Measurements from ENCODE around the gene HIRA. TPM values are rescaled to one million over a fixed set of nuclear protein-coding genes. Genes with fewer than 3 reads are reported as not detected.

Gene HIRA
- total RNA-seq, 2 donors from 2014 or later = 10.6 to 12.9 TPM

DNA sequence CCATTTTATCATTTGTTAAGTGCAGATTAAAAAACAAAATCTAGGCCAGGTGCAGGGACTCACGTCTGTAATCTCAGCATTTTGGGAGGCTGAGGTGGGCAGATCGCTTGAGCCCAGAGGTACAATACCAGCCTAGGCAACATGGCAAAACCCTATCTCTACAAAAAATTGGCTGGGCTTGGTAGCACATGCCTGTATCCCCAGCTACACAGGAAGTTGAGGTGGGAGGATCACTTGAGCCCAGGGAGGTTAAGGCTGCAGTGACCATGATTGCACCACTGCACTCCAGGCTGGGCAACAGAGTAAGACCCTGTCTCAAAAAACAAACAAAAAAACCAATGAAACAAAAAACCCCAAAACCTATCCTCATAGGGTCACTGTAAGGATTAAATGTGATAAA is 32.9 kb downstream of the HIRA start:
- Histone ChIP-seq H3K36me3 (replicated peaks in 1 of 2; ENCODE audit: insufficient read depth in 1 of 2, low read depth in 2 of 2) (peaks cover 0 to 25% of the 10 kb centered on the region in 2 donors), H3K4me1 (no peaks in the 10 kb centered on the region), H3K27ac (no peak overlapping the region), H3K9me3 (no peaks in the 10 kb centered on the region), H3K27me3 (no peaks in the 10 kb centered on the region), H3K4me3 (no peak overlapping the region)
- DNase-seq (no peak), ATAC-seq (no peak)
- 71 to 82% methylated on average over 2 of the region's 2 CpGs for WGBS, 2 donors
- no peak for TF ChIP-seq POLR2A (IDR thresholded peaks at IDR 0.05)
- TF ChIP-seq, protein P1, sequence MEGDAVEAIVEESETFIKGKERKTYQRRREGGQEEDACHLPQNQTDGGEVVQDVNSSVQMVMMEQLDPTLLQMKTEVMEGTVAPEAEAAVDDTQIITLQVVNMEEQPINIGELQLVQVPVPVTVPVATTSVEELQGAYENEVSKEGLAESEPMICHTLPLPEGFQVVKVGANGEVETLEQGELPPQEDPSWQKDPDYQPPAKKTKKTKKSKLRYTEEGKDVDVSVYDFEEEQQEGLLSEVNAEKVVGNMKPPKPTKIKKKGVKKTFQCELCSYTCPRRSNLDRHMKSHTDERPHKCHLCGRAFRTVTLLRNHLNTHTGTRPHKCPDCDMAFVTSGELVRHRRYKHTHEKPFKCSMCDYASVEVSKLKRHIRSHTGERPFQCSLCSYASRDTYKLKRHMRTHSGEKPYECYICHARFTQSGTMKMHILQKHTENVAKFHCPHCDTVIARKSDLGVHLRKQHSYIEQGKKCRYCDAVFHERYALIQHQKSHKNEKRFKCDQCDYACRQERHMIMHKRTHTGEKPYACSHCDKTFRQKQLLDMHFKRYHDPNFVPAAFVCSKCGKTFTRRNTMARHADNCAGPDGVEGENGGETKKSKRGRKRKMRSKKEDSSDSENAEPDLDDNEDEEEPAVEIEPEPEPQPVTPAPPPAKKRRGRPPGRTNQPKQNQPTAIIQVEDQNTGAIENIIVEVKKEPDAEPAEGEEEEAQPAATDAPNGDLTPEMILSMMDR (IDR thresholded peaks at IDR 0.05) = no peak
- intact Hi-C loops (cut with DNase I) = no loop called here

DNA sequence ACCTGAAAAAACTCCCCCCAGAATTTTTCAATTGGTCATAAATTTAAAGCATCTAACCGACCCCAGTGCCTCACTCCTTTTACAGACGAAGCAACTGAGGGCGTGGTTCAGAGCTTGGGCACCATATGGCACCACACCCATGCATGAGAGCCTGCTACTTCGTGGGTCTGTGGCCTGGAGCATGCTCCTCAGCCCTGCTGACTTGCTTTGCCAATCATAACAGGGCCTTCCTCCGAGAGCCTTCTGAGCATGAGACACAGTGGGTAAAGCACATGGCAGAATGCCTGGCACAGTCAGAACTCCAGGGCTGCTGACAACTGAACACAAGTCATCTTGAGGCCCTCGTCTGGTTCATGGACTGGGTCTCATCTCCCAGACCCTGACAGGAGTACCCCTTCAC is 33.3 kb downstream of the HIRA start:
- 76 to 87% methylated on average over 6 of the region's 6 CpGs for WGBS, 2 donors
- ATAC-seq = no peak

DNA sequence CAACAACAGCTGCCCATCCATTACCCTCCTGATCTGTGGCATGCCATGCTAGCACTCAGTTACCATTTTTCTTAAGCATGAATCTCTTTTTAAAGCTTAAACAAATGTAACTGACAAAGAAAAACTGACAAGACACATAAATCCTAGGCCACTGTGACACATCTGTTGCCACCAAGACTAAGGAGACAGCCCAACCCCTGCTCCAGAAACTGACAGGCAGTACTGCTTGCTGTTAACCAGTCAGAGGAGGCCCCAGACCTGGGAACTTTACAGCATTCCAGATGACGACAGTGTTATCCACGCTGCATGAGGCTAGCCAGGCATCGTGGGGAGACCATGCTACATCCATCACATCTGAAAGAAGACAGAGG is 33.8 kb downstream of the HIRA start:
- 98 to 100% methylated on average over 2 to 3 of the region's 3 CpGs for WGBS, 2 donors
- Histone ChIP-seq H3K27ac (no peak overlapping the region), H3K36me3 (replicated peaks in 1 of 2; ENCODE audit: insufficient read depth in 1 of 2, low read depth in 2 of 2) (peaks cover 0 to 27% of the 10 kb centered on the region in 2 donors), H3K27me3 (no peaks in the 10 kb centered on the region), H3K9me3 (no peaks in the 10 kb centered on the region), H3K4me3 (no peak overlapping the region), H3K4me1 (no peaks in the 10 kb centered on the region)
- TF ChIP-seq POLR2A (IDR thresholded peaks at IDR 0.05) = no peak
- TF ChIP-seq, protein P1 (IDR thresholded peaks at IDR 0.05) = no peak
- DNase-seq (no peak), ATAC-seq (no peak)
- intact Hi-C loops (cut with DNase I) = no loop called here

More for the DNA sequence above, 33.3 kb downstream of the HIRA start:
- H3K9me3 ChIP-seq = no peaks in the 10 kb centered on the region
- no peaks in the 10 kb centered on the region for H3K4me1 ChIP-seq
- H3K27me3 ChIP-seq = no peaks in the 10 kb centered on the region
- intact Hi-C loops (cut with DNase I) = no loop called here
- DNase-seq = no peak
- H3K4me3 ChIP-seq = no peak overlapping the region
- TF ChIP-seq, protein P1 (IDR thresholded peaks at IDR 0.05) = no peak
- no peak for TF ChIP-seq POLR2A (IDR thresholded peaks at IDR 0.05)
- H3K36me3 ChIP-seq (replicated peaks in 1 of 2; ENCODE audit: insufficient read depth in 1 of 2, low read depth in 2 of 2) = peaks cover 0 to 27% of the 10 kb centered on the region in 2 donors
- no peak overlapping the region for H3K27ac ChIP-seq

DNA sequence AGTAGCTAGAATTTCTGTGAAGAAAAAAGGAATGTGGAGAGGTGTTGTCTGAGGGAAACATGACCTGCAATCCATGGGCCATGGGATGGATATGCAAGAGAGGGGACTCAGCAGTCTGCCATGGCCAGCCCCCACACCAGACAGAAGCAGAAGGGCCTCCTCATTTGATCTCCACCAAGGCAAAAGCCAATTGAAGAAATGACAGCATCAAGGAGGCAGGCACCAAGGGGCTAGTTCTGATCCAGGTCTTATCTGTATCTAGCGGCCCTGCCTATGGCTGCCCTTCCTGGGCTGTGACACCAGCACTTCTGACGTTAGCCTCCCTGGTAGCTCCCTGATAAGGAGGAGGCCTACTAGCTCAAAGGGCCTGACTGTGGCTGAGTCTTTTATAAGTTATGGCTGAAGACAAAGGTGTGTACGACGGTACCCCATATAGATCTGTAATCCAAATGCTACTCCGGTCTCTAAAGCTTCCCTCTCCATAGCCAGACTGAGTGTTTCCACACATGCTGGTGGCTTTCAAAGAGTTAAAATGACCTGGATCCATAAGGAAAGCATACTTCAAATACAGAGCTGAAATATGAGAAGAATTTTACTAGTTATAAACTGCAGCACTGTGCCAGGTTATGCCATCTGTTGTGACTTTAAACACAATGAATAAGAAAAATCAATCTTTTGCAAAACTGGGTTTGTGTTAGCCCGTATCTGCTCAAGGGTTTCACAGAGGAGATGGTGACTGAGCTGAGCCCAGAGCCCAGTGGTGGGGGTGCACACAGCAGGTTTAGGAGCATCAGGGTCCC is 34.4 kb downstream of the HIRA start:
- no peak overlapping the region for H3K4me3 ChIP-seq
- no peaks in the 10 kb centered on the region for H3K9me3 ChIP-seq
- H3K27ac ChIP-seq = no peak overlapping the region
- H3K36me3 ChIP-seq (replicated peaks in 1 of 2; ENCODE audit: insufficient read depth in 1 of 2, low read depth in 2 of 2) = peaks cover 0 to 27% of the 10 kb centered on the region in 2 donors
- H3K4me1 ChIP-seq = no peaks in the 10 kb centered on the region
- WGBS, 2 donors = 89 to 96% methylated on average over 6 of the region's 6 CpGs
- intact Hi-C loops (cut with DNase I) = no loop called here
- ATAC-seq = no peak
- no peak for TF ChIP-seq POLR2A (IDR thresholded peaks at IDR 0.05)
- TF ChIP-seq, protein P1 (IDR thresholded peaks at IDR 0.05) = no peak
- no peak for DNase-seq
- H3K27me3 ChIP-seq = no peaks in the 10 kb centered on the region

DNA sequence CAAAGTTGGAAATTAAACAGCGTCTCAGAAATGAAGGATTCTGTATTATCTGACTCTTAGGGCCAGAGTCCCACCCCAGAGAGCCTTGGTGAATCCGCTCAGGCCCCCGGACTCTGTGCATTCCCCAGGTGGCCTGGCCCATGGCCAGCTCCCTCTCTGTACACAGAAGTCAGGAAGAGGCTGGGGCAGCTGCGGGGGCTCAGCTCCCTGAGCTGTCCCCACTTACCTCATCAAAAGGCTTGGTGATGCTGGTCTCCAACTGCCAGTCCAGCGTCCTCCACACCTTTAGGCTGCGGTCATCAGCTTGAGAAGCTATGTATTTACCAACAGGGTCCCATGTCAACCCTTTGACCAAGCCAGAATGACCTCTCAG is 35.0 kb downstream of the HIRA start:
- Histone ChIP-seq H3K36me3 (replicated peaks in 1 of 2; ENCODE audit: insufficient read depth in 1 of 2, low read depth in 2 of 2) (peaks cover 0 to 27% of the 10 kb centered on the region in 2 donors), H3K27me3 (no peaks in the 10 kb centered on the region), H3K9me3 (no peaks in the 10 kb centered on the region), H3K27ac (no peak overlapping the region), H3K4me1 (no peaks in the 10 kb centered on the region), H3K4me3 (no peak overlapping the region)
- WGBS, 2 donors = 90 to 97% methylated on average over 6 of the region's 6 CpGs
- DNase-seq (no peak), ATAC-seq (no peak)
- intact Hi-C loops (cut with DNase I) = no loop called here
- TF ChIP-seq POLR2A (IDR thresholded peaks at IDR 0.05) = no peak
- TF ChIP-seq, protein P1 (IDR thresholded peaks at IDR 0.05) = no peak
